NCI-H2196 (cell line): ENCODE data around the gene AGO3.

ENCODE experiments used
- DNase-seq: peaks from one replicate; lab custom pipeline; 2025; ENCODE audit not compliant: unreplicated experiment; lab: John Stamatoyannopoulos, UW

Gene AGO3

DNA sequence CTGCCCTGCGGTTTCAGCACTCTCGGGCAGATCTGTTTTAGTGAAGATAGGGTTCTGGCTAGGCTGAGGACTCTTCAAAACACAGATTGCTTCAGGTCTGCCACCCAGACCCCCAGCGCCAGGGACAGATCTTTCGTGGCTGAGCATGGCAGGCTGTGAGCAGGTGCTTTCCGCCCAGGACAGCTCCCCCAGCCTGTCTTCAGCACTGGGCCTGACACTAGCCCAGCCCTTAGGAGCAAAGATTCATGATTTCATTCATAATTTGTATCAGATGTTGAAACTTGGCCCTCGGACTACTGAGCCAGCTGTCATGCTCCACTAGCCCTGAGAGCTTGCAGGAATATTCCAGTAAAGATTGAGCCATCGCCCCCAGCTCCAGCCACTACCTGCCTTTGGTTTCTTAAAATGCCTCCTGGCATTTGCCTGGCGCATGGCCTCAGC is 163.7 kb downstream of the AGO3 start:
- DNase-seq, result no peak

GRCh38 chr1:36095760-36096405 is 165.0 kb downstream of the AGO3 start:
- DNase-seq, result no peak

- DNase-seq, result no peak
Observed at GRCh38 chr1:36096500-36097432, 165.9 kb downstream of the AGO3 start.

- DNase-seq, result no peak
Observed at GRCh38 chr1:36097693-36098585, 167.0 kb downstream of the AGO3 start.

GRCh38 chr1:36098650-36099365 is 167.9 kb downstream of the AGO3 start:
- DNase-seq, result no peak

- peak; percentile 85 for DNase-seq
Observed at GRCh38 chr1:36099681-36100341, 168.9 kb downstream of the AGO3 start.

- no peak for DNase-seq
Observed at GRCh38 chr1:36100376-36100775, 169.5 kb downstream of the AGO3 start.

- no peak for DNase-seq
Observed at GRCh38 chr1:36101546-36101945, 170.6 kb downstream of the AGO3 start.

DNA sequence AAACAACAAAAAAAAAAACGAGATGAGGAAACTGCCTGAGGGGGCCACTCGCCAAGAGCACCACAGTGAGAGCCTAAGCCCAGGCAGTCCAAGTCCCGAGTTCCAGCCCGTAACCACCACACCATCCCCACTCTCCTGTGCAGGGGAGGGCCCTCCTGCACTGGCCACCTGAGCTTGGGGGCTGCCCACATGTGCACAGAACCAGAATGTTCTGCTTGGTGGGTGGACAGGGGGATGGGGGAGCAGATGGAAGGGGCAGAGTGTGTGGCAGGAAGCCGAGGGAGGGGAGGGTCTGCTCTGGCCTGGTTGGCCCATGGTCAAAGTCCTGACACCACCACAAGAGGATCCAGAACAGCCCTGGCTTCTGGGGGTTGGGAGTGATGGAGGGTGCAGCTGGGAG is 175.4 kb downstream of the AGO3 start:
- no peak for DNase-seq

- DNase-seq, result no peak
Observed at GRCh38 chr1:36107394-36107793, 176.5 kb downstream of the AGO3 start.

- DNase-seq, result no peak
Observed at GRCh38 chr1:36108314-36108713, 177.4 kb downstream of the AGO3 start.

DNA sequence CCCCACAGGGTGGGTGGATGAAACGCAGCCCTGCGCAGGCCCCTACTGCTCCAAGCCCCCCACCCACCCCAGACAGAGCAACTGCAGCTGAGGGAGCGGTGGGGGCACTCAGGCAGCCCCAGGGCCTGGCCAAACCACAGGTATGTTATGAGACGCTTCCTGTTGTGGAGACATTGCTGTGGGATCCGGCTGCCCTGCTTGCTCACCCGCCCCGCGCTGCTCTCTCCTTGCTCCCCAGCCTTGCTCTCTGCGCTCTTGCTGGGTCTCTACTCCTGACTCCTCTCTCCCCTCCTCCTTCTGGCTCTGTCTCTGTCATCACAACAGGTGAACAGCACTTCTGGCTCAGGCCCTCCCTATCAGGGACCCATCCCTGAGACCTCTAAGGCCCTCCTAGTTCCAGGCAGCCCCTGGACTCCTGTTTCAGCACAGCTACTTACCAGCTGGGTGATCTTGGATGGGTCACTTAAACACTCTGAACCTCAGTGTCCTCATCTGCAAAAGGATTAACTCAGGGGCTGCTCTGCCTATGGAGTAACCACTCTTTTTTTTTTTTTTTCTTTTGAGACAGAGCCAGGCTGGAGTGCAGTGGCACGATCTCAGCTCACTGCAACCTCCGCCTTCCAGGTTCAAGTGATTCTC is 178.3 kb downstream of the AGO3 start:
- DNase-seq, result peak; percentile 13

- no peak for DNase-seq
Observed at GRCh38 chr1:36111151-36111550, 180.2 kb downstream of the AGO3 start.

- no peak for DNase-seq
Observed at GRCh38 chr1:36112823-36113222, 181.9 kb downstream of the AGO3 start.

DNA sequence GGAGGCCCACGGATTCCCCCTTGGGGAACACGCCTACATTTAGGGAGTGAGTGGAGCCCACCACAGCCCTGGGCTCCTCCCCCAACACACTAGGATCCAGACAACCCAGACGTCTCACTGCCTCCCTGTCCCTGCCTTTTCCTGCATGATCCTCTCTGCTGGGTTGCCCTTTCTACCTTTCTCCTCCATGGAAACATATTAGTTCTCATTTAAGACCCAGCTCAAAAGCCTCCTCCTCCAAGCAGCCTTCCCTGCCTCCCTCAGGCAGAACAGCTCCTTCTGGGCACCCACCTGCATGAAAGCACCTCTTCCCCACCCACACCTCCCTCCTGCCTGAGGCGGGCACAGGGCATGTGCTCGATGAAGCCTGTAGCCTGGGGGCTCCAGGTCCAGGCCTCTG is 183.5 kb downstream of the AGO3 start:
- no peak for DNase-seq

DNA sequence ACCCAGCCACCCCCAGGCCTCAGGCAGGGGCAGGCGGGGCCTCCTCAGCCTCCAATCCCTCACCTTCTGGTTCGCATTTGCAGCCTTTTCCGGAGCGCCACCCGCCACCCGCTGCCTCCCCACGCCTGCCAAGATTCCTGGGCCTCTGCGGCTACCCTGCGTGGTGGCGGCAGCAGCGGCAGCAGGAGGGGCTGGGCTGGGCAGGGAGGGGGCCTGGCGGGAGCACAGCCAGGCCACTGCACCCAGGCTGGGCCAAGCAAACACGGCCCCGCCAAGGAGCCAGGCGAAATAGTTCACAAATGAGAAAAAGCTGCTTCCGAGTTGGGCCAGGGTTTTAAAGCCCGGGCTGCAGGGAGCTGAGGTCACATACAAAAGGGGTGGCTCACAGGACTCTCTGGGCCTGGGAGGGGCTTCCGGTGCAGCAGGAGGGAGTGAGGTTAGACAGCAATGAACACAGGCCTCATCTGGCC is 184.3 kb downstream of the AGO3 start:
- no peak for DNase-seq

DNA sequence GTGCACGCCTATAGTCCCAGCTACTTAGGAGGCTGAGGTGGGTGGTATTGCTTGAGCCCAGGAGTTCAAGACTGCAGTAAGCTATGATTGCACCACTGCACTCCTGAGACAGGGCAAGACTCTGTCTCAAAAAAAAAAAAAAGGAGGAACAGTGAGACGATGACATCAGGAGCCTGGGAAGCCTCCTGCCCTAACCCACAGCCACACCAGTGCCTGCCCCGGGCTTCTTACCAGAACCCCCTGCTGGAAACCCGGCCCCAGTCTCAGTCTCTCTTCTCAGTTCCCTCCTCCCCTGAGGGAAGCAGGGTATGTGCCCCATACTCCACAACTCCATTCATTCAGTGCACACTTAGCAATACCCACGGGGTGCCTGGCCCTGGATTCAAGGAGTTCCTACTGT is 185.0 kb downstream of the AGO3 start:
- no peak for DNase-seq

GRCh38 chr1:36116901-36117300 is 186.0 kb downstream of the AGO3 start:
- no peak for DNase-seq

DNA sequence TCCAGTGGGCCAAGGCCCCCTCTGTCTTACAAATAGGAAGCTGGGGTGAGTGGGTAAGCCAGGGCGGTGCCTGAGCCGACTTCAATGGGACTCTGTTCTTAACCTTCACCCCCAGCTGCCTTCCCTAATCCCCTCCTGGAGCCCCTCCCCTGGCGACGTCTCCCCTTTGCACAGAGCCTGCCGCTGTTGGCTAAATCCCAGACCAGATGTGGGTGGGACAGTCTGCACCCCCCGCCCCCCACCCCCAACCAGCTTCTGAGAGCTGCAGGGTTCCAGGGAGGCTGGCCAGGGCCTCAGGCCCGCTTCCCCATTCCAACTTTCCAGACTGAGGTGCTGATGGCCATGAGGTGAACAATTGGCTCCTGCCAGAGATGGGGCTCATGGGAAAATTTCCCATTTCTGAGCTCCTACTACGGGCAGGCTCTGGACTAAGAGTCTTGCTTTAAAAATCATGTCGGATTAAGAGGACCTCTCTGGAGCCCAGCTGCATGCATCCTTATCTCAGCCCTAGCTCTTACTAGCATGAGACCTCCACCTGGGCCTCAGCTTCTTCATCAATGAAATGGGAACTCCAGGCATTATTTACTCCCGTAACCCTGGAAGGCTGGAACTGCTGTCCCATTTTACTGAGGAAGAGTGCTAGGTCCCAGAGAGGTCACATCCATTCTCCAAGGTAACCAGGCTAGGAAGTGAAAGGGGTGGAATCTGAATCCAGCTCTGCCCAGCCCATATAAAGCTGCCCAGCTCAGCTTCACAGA is 187.7 kb downstream of the AGO3 start:
- DNase-seq, result no peak
